GM13977 (cell line): ENCODE data around the gene MYH6.
"Not testable (repeated sequence)": the region's sequence is repeated elsewhere in the genome, so short reads cannot be mapped to it uniquely, and the experiment has no call there.

Experiments used
- DNase-seq: peaks from one replicate; pipeline ENCODE4 v3.0.0; 2012; ENCODE audit warnings: low spot score
- CTCF ChIP-seq: IDR thresholded peaks from 2 replicates; pipeline ENCODE4 v1.5.1; 2012; ENCODE audit warnings: mild to moderate bottlenecking, control low read depth; ENCODE audit not compliant: insufficient read depth; ENCODE audit errors: extremely low read depth, missing control alignments
- in situ Hi-C: fragments of 300-500 bp; cut with MboI; formaldehyde crosslinking; loops from one replicate; pipeline ENCODE4 v1.12.0; 2022; ENCODE audit warnings: low sequenced_read_pairs, low pct_unique_long_range_greater_than_20kb, mixed read lengths, inconsistent platforms; ENCODE audit not compliant: unreplicated experiment

MYH6 gene

GRCh38 chr14:23402296-23403138, 5.6 kb downstream of the MYH6 start:
- no peak for DNase-seq
- in situ Hi-C loops: no loop called here
- no peak for TF ChIP-seq CTCF

- in situ Hi-C loops: no loop called here
- TF ChIP-seq CTCF: no peak
- no peak for DNase-seq
These were observed 6.8 kb downstream of the MYH6 start for GRCh38 chr14:23401291-23401690.

- in situ Hi-C loops, DNase-seq: not testable (repeated sequence)
These were observed 7.5 kb downstream of the MYH6 start for GRCh38 chr14:23400496-23401149.

- TF ChIP-seq CTCF: no peak
- DNase-seq: no peak
- in situ Hi-C loops: no loop called here
These were observed 8.5 kb downstream of the MYH6 start for GRCh38 chr14:23399591-23399990.

GRCh38 chr14:23399136-23399535, 8.9 kb downstream of the MYH6 start:
- TF ChIP-seq CTCF: no peak
- no peak for DNase-seq
- in situ Hi-C loops: no loop called here

- no peak for DNase-seq
- TF ChIP-seq CTCF: no peak
- in situ Hi-C loops: no loop called here
These were observed 9.7 kb downstream of the MYH6 start for GRCh38 chr14:23398348-23398747.

- no peak for TF ChIP-seq CTCF
- DNase-seq: no peak
- in situ Hi-C loops: no loop called here
These were observed 11.2 kb downstream of the MYH6 start for GRCh38 chr14:23396781-23397407.
